Limb (tissue), 2 donors: ENCODE data around the gene MAGEA2.
"Not testable (repeated sequence)": the region's sequence is repeated elsewhere in the genome, so short reads cannot be mapped to it uniquely, and the experiment has no call there.

Experiments used
- DNase-seq, 2 donors: peaks; one replicate each; pipeline ENCODE4 v3.0.0-alpha.2; 2016; ENCODE audit errors: extremely low spot score in 2 of 2

MAGEA2 gene

DNA sequence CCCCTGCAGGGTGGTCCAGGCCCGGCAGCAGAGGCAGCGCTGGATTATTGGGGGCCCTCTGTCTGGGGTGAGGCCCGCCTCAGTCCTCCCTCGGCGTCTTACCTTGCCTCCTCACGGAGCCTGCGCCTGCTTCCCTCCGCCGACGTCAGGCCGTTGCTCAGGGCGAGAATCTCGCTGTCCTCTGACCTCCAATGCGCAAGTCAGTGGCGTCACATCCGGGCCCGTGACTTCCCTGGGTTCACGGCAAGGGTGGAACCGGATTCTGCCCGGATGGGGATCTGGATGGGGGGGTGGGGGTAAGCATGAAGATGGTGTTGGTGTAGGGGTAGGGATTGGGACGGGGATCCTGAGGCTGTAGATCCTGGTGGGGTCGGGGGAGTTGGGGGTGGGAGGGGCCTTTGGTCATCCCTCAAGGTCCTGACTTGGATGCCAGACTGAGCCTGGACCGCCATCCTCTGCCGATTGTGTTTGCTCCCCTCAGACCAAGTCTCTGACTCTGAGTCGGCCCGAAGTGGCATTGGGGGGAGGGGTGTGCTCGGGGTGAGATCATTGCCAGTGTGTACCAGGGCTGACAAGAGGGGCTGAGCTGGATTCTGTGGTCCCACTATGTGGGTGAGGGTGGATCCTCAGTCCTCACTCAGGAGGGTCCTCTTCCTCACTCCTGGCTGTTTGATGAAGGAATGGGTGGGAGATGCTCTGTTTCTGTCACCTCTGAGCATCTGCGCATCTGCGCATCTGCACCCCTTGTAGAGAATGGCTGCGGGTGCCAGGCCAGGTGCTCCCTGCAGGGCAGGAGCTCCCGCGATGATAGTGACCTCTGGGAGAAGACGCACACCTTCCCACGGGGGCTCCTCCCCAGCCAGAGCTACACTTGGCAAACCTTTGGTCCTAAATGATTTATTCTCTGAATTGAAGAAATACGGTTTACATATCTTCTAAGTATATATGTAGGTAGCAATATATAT is at the start of gene MAGEA2:
Gene MAGEA2, minus strand, starts transcription at position 157 of the 965 bp plus-strand sequence. CDS start 2,479 bp downstream, outside the sequence.
- not testable (repeated sequence) for DNase-seq

- no peak for DNase-seq
These were observed 45.3 kb upstream of the MAGEA2 start for GRCh38 chrX:152798945-152799344.

DNA sequence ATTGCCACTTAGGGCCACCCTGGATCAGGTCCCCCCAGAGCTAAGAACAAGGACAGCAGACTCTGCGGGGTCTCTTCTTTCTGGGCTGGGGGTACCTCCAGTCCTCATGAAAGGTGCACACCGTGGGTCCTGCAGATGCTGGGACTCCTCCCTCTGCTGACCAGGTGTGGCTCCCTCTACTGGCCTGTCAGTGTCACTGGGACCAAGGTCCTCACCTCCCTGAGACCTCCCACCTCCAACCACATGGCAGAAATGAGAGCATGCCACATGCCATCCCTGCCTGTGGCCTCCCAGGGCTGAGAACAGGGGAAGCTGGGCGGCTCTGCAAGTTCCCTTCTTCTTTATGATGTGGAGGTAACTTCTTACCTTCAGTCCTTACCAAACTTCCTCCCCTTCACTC is 33.4 kb upstream of the MAGEA2 start:
- not testable (repeated sequence) for DNase-seq

- DNase-seq, result not testable (repeated sequence)
These were observed 16.1 kb upstream of the MAGEA2 start, which contains the start of gene MAGEA6 for GRCh38 chrX:152769549-152770289. MAGEA6 (minus strand) TSS chrX:152769689; CDS start chrX:152767650, 2,039 bp downstream.

GRCh38 chrX:152766562-152766961 is 12.9 kb upstream of the MAGEA2 start:
- DNase-seq, result not testable (repeated sequence)

DNA sequence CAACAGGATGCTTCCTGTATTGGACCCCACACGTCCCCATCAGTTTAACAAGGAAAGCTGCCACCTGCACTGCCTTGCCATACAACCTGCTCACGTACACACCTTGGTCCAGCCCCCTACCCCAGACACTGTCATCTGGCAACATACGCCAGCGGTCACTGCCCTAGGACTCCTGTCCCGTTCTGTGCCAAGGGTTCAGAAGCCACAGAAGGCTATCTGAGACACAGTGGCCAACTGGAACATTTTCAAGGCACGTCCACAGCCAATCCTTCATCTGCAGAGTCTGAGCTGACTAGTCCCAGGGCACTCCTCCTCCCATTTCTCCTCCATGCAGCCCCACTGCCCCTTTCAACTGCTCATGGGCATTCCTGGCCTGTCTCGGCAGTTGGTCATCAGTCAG is 7.9 kb upstream of the MAGEA2 start:
- not testable (repeated sequence) for DNase-seq

DNA sequence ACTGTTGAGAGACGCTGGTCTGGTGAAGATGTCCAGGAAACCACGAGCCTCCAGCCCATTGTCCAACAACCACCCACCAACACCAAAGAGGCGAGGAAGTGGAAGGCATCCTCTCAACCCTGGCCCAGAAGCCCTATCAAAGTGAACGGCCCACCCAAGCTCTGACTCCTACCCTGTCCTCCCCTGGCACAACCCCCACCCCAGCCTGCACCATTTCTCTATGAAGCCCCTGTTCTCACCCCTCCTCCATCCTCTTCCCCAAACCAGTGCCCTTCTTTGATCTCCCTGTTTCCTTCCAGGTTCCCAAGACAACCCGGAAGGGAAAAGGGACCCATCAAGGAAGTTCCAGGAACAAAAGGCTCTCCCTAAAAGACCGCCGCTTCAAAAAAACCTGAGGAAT is 5.9 kb upstream of the MAGEA2 start:
- DNase-seq, result not testable (repeated sequence)

DNA sequence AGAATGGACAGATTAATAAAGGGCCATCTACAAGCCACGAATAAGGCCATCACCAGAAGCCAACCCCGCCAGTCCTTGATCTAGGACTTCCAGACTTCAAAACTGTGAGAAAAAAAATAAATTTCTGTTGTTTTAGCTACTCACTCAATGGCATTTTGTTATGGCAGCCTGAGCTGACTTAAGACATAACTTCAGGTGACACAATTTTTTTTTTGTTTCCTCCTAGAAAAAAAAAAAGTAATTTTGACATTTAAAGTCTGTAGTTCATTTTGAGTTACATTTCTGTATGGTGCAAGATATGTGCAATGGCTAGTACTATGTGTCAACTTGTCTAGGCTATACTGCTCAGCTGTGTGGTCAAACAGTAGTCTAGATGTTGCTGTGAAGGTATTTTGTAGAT is 5.3 kb upstream of the MAGEA2 start, which contains the start of gene CSAG3:
Gene CSAG3, plus strand, starts transcription at position 301 of the 400 bp plus-strand sequence.
- DNase-seq, result not testable (repeated sequence)

GRCh38 chrX:152754871-152755270 is 1.2 kb upstream of the MAGEA2 start:
- DNase-seq, result not testable (repeated sequence)

- DNase-seq, result no peak
These were observed 15.1 kb downstream of the MAGEA2 start for GRCh38 chrX:152738560-152738959.

DNA sequence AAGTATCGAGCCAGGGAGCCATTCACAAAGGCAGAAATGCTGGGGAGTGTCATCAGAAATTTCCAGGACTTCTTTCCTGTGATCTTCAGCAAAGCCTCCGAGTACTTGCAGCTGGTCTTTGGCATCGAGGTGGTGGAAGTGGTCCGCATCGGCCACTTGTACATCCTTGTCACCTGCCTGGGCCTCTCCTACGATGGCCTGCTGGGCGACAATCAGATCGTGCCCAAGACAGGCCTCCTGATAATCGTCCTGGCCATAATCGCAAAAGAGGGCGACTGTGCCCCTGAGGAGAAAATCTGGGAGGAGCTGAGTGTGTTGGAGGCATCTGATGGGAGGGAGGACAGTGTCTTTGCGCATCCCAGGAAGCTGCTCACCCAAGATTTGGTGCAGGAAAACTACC is 17.1 kb downstream of the MAGEA2 start:
- DNase-seq, result not testable (repeated sequence)

DNA sequence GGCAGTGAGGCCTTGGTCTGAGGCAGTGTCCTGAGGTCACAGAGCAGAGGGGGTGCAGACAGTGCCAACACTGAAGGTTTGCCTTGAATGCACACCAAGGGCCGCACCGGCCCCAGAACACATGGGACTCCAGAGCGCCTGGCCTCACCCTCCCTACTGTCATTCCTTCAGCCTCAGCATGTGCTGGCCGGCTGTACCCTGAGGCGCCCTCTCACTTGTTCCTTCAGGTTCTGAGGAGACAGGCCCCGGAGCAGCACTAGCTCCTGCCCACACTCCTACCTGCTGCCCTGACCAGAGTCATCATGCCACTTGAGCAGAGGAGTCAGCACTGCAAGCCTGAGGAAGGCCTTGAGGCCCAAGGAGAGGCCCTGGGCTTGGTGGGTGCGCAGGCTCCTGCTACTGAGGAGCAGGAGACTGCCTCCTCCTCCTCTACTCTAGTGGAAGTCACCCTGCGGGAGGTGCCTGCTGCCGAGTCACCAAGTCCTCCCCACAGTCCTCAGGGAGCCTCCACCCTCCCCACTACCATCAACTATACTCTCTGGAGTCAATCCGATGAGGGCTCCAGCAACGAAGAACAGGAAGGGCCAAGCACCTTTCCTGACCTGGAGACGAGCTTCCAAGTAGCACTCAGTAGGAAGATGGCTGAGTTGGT is 17.7 kb downstream of the MAGEA2 start:
- DNase-seq, result no peak

- no peak for DNase-seq
These were observed 18.5 kb downstream of the MAGEA2 start for GRCh38 chrX:152735101-152735500.

GRCh38 chrX:152734143-152734858 is 19.3 kb downstream of the MAGEA2 start:
- not testable (repeated sequence) for DNase-seq

GRCh38 chrX:152733261-152733975 is 20.2 kb downstream of the MAGEA2 start, which contains the start of the genes CSAG1 and MAGEA12:
CSAG1 (minus strand) TSS chrX:152733721; CDS start chrX:152732460, 1,261 bp downstream.
MAGEA12 (plus strand) TSS chrX:152733757; CDS start chrX:152736162, 2,405 bp downstream.
- no peak for DNase-seq

DNA sequence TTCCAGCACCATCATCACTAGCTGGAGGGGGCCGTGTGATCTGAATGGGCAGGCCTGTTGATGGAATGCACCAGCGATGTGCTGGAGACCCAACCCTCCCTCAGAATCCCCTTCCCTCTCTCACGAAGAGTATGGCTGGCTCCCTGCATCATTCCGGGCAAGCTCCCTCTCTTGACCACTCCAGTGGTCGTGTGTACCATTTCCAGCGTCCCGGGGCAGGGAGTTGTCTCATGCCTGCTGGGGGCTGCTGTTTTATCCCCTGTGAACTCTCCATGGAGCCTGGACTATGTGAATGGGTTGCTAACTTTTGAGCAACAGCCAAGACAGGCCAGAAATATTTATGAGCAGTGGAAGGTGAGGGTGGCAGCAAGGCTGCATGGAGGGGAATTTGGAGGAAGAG is 28.2 kb downstream of the MAGEA2 start:
- DNase-seq, result no peak

DNA sequence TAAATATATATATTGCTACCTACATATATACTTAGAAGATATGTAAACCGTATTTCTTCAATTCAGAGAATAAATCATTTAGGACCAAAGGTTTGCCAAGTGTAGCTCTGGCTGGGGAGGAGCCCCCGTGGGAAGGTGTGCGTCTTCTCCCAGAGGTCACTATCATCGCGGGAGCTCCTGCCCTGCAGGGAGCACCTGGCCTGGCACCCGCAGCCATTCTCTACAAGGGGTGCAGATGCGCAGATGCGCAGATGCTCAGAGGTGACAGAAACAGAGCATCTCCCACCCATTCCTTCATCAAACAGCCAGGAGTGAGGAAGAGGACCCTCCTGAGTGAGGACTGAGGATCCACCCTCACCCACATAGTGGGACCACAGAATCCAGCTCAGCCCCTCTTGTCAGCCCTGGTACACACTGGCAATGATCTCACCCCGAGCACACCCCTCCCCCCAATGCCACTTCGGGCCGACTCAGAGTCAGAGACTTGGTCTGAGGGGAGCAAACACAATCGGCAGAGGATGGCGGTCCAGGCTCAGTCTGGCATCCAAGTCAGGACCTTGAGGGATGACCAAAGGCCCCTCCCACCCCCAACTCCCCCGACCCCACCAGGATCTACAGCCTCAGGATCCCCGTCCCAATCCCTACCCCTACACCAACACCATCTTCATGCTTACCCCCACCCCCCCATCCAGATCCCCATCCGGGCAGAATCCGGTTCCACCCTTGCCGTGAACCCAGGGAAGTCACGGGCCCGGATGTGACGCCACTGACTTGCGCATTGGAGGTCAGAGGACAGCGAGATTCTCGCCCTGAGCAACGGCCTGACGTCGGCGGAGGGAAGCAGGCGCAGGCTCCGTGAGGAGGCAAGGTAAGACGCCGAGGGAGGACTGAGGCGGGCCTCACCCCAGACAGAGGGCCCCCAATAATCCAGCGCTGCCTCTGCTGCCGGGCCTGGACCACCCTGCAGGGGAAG is 39.5 kb downstream of the MAGEA2 start, which contains the start of gene MAGEA2B:
Gene MAGEA2B, plus strand, starts transcription at position 814 of the 973 bp plus-strand sequence. CDS start 2,479 bp downstream, outside the sequence.
- DNase-seq, result not testable (repeated sequence)

DNA sequence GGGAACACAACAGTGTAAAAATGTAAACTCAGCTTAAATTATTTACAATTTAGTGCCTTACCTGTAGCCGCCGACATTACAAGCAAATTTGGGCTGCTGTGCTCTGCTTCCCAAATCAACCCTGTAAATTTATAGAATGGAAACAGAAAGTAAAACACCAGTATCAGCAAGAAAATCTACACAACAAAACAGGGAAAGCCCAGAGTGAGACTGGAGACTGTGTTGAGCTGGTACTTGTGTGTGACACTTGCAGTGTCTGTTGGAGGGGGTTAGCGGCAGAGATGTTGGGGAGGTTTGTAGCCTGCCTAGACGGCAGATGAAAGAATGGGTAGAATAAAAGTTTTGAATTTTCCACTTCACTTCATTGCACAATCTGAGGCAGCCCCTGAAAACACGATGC is 40.4 kb downstream of the MAGEA2 start:
- DNase-seq, result not testable (repeated sequence)
